GM23248 (cell line): ENCODE results near the gene NCKAP5L. TPM values are rescaled to one million over a fixed set of nuclear protein-coding genes. Genes with fewer than 3 reads are reported as not detected.

Experiments used
- DNase-seq: peaks from one replicate; pipeline ENCODE4 v3.0.0-alpha.2; 2015
- H2AFZ ChIP-seq: fragments of 200-600 bp; sonication (generic); 2 replicates; pipeline ENCODE4 v1.6.1; 2016; ENCODE audit warnings: antibody characterized with exemption
- H3F3A ChIP-seq: fragments of 200-600 bp; sonication (generic); 2 replicates; pipeline ENCODE4 v1.6.1; 2016; ENCODE audit warnings: mild to moderate bottlenecking, antibody characterized with exemption, mixed run types; ENCODE audit not compliant: insufficient read depth
- H3K27ac ChIP-seq: fragments of 200-600 bp; sonication (generic); 2 replicates; pipeline ENCODE4 v1.5.1; 2016; ENCODE audit warnings: mild to moderate bottlenecking
- H3K27me3 ChIP-seq: fragments of 200-600 bp; sonication (generic); replicated peaks from 2 replicates; pipeline ENCODE4 v1.6.1; 2016; ENCODE audit warnings: mild to moderate bottlenecking; ENCODE audit not compliant: insufficient read depth
- H3K36me3 ChIP-seq: fragments of 200-600 bp; sonication (generic); 2 replicates; pipeline ENCODE4 v1.6.1; 2016; ENCODE audit warnings: low read depth, mild to moderate bottlenecking
- H3K4me1 ChIP-seq: fragments of 200-600 bp; sonication (generic); 2 replicates; pipeline ENCODE4 v1.6.1; 2016; ENCODE audit warnings: mild to moderate bottlenecking; ENCODE audit not compliant: insufficient read depth
- H3K4me2 ChIP-seq: fragments of 200-600 bp; sonication (generic); one replicate; pipeline ENCODE4 v1.6.1; 2016; ENCODE audit warnings: mild to moderate bottlenecking; ENCODE audit not compliant: unreplicated experiment
- H3K4me3 ChIP-seq: fragments of 200-600 bp; sonication (generic); 2 replicates; pipeline ENCODE4 v1.5.1; 2016; ENCODE audit warnings: mild to moderate bottlenecking
- H3K79me2 ChIP-seq: fragments of 200-600 bp; sonication (generic); 2 replicates; pipeline ENCODE4 v1.6.1; 2016; ENCODE audit warnings: mild to moderate bottlenecking; ENCODE audit not compliant: insufficient read depth
- H3K9ac ChIP-seq: fragments of 200-600 bp; sonication (generic); 2 replicates; pipeline ENCODE4 v1.6.1; 2016; ENCODE audit warnings: mild to moderate bottlenecking
- H3K9me2 ChIP-seq: fragments of 200-600 bp; sonication (generic); 2 replicates; pipeline ENCODE4 v1.6.1; 2016; ENCODE audit warnings: mixed run types, mild to moderate bottlenecking, moderate library complexity; ENCODE audit not compliant: insufficient read depth
- H3K9me3 ChIP-seq: fragments of 200-600 bp; sonication (generic); one replicate; pipeline ENCODE4 v1.6.1; 2017; ENCODE audit warnings: low read depth
- H4K20me1 ChIP-seq: fragments of 200-600 bp; sonication (generic); 2 replicates; pipeline ENCODE4 v1.6.0; 2016; ENCODE audit not compliant: insufficient read depth
- EZH2 ChIP-seq: fragments of 200-600 bp; sonication (generic); IDR thresholded peaks from 2 replicates; pipeline ENCODE4 v1.6.1; 2018; ENCODE audit warnings: antibody characterized with exemption, mild to moderate bottlenecking; ENCODE audit not compliant: insufficient read depth, poor library complexity, severe bottlenecking
- EZH2phosphoT487 ChIP-seq: fragments of 200-600 bp; sonication (generic); IDR thresholded peaks from 2 replicates; pipeline ENCODE4 v1.6.1; 2018; ENCODE audit warnings: antibody characterized with exemption, moderate library complexity, mild to moderate bottlenecking, low read depth; ENCODE audit not compliant: insufficient read depth
- WGBS, 2 experiments: methylation state at CpG; one replicate each; pipeline ENCODE4 v1.1.6; 2015 to 2017; ENCODE audit warnings: low lambda C conversion rate in 2 of 2, low coverage in 1 of 2; ENCODE audit errors: missing lambda C conversion rate in 2 of 2; 5-methylcytosine and 5-hydroxymethylcytosine counted together
- in situ Hi-C: fragments of 300-500 bp; cut with MboI; formaldehyde crosslinking; loops from 2 replicates; pipeline ENCODE4 v1.15.0; 2020
- polyA plus RNA-seq: library from polyadenylated mRNA; unstranded; fragments of >200 nt; fragmentation: Nextera tagmentation; extraction: Ambion mirVana; gene quantifications from 2 replicates; pipeline ENCODE4 v1.2.1, GENCODE V29; 2016
- total RNA-seq: library from RNA; depleted of rRNA; stranded (reverse); fragments of >200 nt; shearing (Covaris generic); gene quantifications from 2 replicates; pipeline ENCODE4 v1.2.3, GENCODE V29; 2014

The NCKAP5L gene
- total and polyA plus RNA-seq, 2 experiments from 2014 or later: 14.1 to 28.4 TPM

- Histone ChIP-seq H3K9ac (no peak overlapping the region), H3K27ac (no peak overlapping the region), H3K9me3 (no peaks in the 10 kb centered on the region), H3K4me2 (peak overlapping the region; percentile 82), H3K4me1 (peaks cover 15% of the 10 kb centered on the region), H3K4me3 (no peak overlapping the region), H3F3A (peaks cover 24% of the 10 kb centered on the region), H3K36me3 (no peaks in the 10 kb centered on the region), H3K79me2 (peaks cover 21% of the 10 kb centered on the region), H4K20me1 (no peaks in the 10 kb centered on the region), H2AFZ (peak overlapping the region; percentile 93; the same call in 1 of the 2 replicates), H3K9me2 (no peaks in the 10 kb centered on the region), H3K27me3 (peaks cover 13% of the 10 kb centered on the region)
- TF ChIP-seq EZH2: no peak
- peak; percentile 36 for DNase-seq
- 74 to 81% methylated on average over 4 of the region's 4 CpGs for WGBS, 2 experiments
- in situ Hi-C loops: no loop called here
Measured at GRCh38 chr12:49843876-49844437, 15.7 kb upstream of the NCKAP5L start.

GRCh38 chr12:49843411-49843810 is 15.2 kb upstream of the NCKAP5L start:
- H3K9ac ChIP-seq: peak overlapping the region; percentile 86
- peak overlapping the region; percentile 93 for H2AFZ ChIP-seq
- peak overlapping the region; percentile 82 for H3K27ac ChIP-seq
- H3K9me3 ChIP-seq: no peaks in the 10 kb centered on the region
- H3K27me3 ChIP-seq: peaks cover 7% of the 10 kb centered on the region
- peak overlapping the region; percentile 82 for H3K4me2 ChIP-seq
- H3F3A ChIP-seq: peaks cover 24% of the 10 kb centered on the region
- no peak for TF ChIP-seq EZH2
- TF ChIP-seq EZH2phosphoT487: no peak
- peak overlapping the region; percentile 83 for H3K4me3 ChIP-seq
- no peaks in the 10 kb centered on the region for H4K20me1 ChIP-seq
- peaks cover 21% of the 10 kb centered on the region for H3K79me2 ChIP-seq
- H3K4me1 ChIP-seq: peaks cover 15% of the 10 kb centered on the region
- no peaks in the 10 kb centered on the region for H3K36me3 ChIP-seq
- no peak for DNase-seq
- in situ Hi-C loops: no loop called here
- H3K9me2 ChIP-seq: no peaks in the 10 kb centered on the region
- 96 to 98% methylated on average over 7 of the region's 7 CpGs for WGBS, 2 experiments

GRCh38 chr12:49842519-49843352 is 14.5 kb upstream of the NCKAP5L start, which contains the start of gene BCDIN3D:
BCDIN3D (minus strand) TSS chr12:49843106; CDS start chr12:49843087, 19 bp downstream.
- Histone ChIP-seq H3F3A (peaks cover 24% of the 10 kb centered on the region), H3K9me3 (no peaks in the 10 kb centered on the region), H3K27ac (peak within 1 kb of the TSS; percentile 82), H3K36me3 (no peaks in the 10 kb centered on the region), H3K9me2 (no peaks in the 10 kb centered on the region), H3K4me3 (peak within 1 kb of the TSS; percentile 83), H3K4me2 (peak within 1 kb of the TSS; percentile 82), H3K79me2 (peaks cover 21% of the 10 kb centered on the region), H3K9ac (peak within 1 kb of the TSS; percentile 86), H3K4me1 (peaks cover 15% of the 10 kb centered on the region), H3K27me3 (peaks cover under 1% of the 10 kb centered on the region; the same call in 1 of the 2 replicates), H4K20me1 (no peaks in the 10 kb centered on the region), H2AFZ (peak within 1 kb of the TSS; percentile 93)
- in situ Hi-C loops: no loop called here
- WGBS, 2 experiments: 0 to 3% methylated on average over 54 to 55 of the region's 55 CpGs
- DNase-seq: peak; percentile 98
- TF ChIP-seq EZH2: no peak
- no peak for TF ChIP-seq EZH2phosphoT487

- no peak overlapping the region for H3K27ac ChIP-seq
- H3K9ac ChIP-seq: no peak overlapping the region
- peaks cover 21% of the 10 kb centered on the region for H3K79me2 ChIP-seq
- no peak overlapping the region for H3K4me3 ChIP-seq
- peaks cover 24% of the 10 kb centered on the region for H3F3A ChIP-seq
- no peaks in the 10 kb centered on the region for H4K20me1 ChIP-seq
- no peaks in the 10 kb centered on the region for H3K9me2 ChIP-seq
- in situ Hi-C loops: no loop called here
- peak; percentile 66 for DNase-seq
- TF ChIP-seq EZH2: no peak
- TF ChIP-seq EZH2phosphoT487: no peak
- H3K4me1 ChIP-seq: peaks cover 15% of the 10 kb centered on the region
- H3K9me3 ChIP-seq: no peaks in the 10 kb centered on the region
- no peaks in the 10 kb centered on the region for H3K27me3 ChIP-seq
- H3K36me3 ChIP-seq: no peaks in the 10 kb centered on the region
- 70 to 79% methylated on average over 3 of the region's 3 CpGs for WGBS, 2 experiments
- H3K4me2 ChIP-seq: no peak overlapping the region
- H2AFZ ChIP-seq: no peak overlapping the region
Measured at GRCh38 chr12:49838973-49839633, 10.9 kb upstream of the NCKAP5L start.
